Neuronal stem cell (in vitro differentiated cells): ENCODE data around the gene RHBDL3.

ENCODE experiments used
- DNase-seq: peaks from one replicate; pipeline ENCODE4 v3.0.0-alpha.2; 2013; ENCODE audit warnings: low spot score
- H2AFZ ChIP-seq: one replicate; pipeline ENCODE4 v1.6.1; 2013; ENCODE audit warnings: mild to moderate bottlenecking, low read length, inconsistent platforms
- H2AK5ac ChIP-seq: 2 replicates; pipeline ENCODE4 v1.6.1; 2013; ENCODE audit warnings: low read depth, mild to moderate bottlenecking, inconsistent platforms, low read length, moderate library complexity, mixed read lengths
- H2BK120ac ChIP-seq: 2 replicates; pipeline ENCODE4 v1.6.1; 2013; ENCODE audit warnings: low read depth, mild to moderate bottlenecking, inconsistent platforms, low read length, moderate library complexity, mixed read lengths
- H2BK12ac ChIP-seq: one replicate; pipeline ENCODE4 v1.6.1; 2013; ENCODE audit warnings: low read length, inconsistent platforms
- H2BK15ac ChIP-seq: 2 replicates; pipeline ENCODE4 v1.6.1; 2013; ENCODE audit warnings: mild to moderate bottlenecking, low read length, inconsistent platforms, mixed read lengths
- H2BK5ac ChIP-seq: one replicate; pipeline ENCODE4 v1.6.1; 2013; ENCODE audit warnings: inconsistent platforms, mild to moderate bottlenecking, low read length, moderate library complexity
- H3K14ac ChIP-seq: one replicate; pipeline ENCODE4 v1.6.1; 2013; ENCODE audit warnings: low read length, inconsistent platforms
- H3K18ac ChIP-seq: 2 replicates; pipeline ENCODE4 v1.6.1; 2013; ENCODE audit warnings: low read length, inconsistent platforms
- H3K23ac ChIP-seq: 2 replicates; pipeline ENCODE4 v1.6.1; 2013; ENCODE audit warnings: low read depth, mild to moderate bottlenecking, mixed read lengths, low read length, inconsistent platforms; ENCODE audit not compliant: poor library complexity
- H3K27ac ChIP-seq: replicated peaks from 3 replicates; pipeline ENCODE4 v1.5.1; 2013; ENCODE audit warnings: low read length, inconsistent platforms
- H3K27me3 ChIP-seq, 3 experiments: 2 replicates each; pipeline ENCODE4 v1.6.1; 2013; ENCODE audit warnings: low read length in 3 of 3, mild to moderate bottlenecking in 2 of 3, inconsistent platforms in 1 of 3, low read depth in 1 of 3, mixed read lengths in 1 of 3, moderate library complexity in 1 of 3; ENCODE audit not compliant: control insufficient read depth in 3 of 3, insufficient read depth in 3 of 3
- H3K36me3 ChIP-seq, 2 donors: replicated peaks in 1 of 2; 2 replicates each; pipeline ENCODE4 v1.6.1; 2013; ENCODE audit warnings: low read length in 2 of 2; ENCODE audit not compliant: control insufficient read depth in 2 of 2, insufficient read depth in 2 of 2
- H3K4ac ChIP-seq: 2 replicates; pipeline ENCODE4 v1.6.1; 2013; ENCODE audit warnings: inconsistent platforms, mild to moderate bottlenecking, low read length, moderate library complexity
- H3K4me1 ChIP-seq, 2 donors: 1 replicate in 1 of 2; 2 replicates in 1 of 2; pipeline ENCODE4 v1.6.1; 2013; ENCODE audit warnings: low read length in 2 of 2, low read depth in 1 of 2; ENCODE audit not compliant: control insufficient read depth in 2 of 2, insufficient read depth in 1 of 2
- H3K4me2 ChIP-seq: one replicate; pipeline ENCODE4 v1.6.1; 2013; ENCODE audit warnings: mild to moderate bottlenecking, low read length, inconsistent platforms; ENCODE audit not compliant: insufficient read depth, poor library complexity, severe bottlenecking
- H3K4me3 ChIP-seq, 2 donors: 2 replicates each; pipeline ENCODE4 v1.5.1; 2013; ENCODE audit warnings: low read length in 2 of 2, mild to moderate bottlenecking in 2 of 2, inconsistent platforms in 1 of 2, moderate library complexity in 1 of 2
- H3K79me1 ChIP-seq: one replicate; pipeline ENCODE4 v1.6.1; 2013; ENCODE audit warnings: low read depth, mild to moderate bottlenecking, inconsistent platforms, low read length, moderate library complexity
- H3K9ac ChIP-seq: one replicate; pipeline ENCODE4 v1.6.1; 2013; ENCODE audit warnings: mild to moderate bottlenecking, low read depth, low read length, inconsistent platforms; ENCODE audit not compliant: poor library complexity
- H3K9me3 ChIP-seq, 2 donors: replicated peaks in 1 of 2; 2 replicates each; pipeline versions ENCODE3 to v1.6.1; 2013; ENCODE audit warnings: low read length in 2 of 2, mild to moderate bottlenecking in 2 of 2, inconsistent platforms in 1 of 2, low read depth in 1 of 2, mixed read lengths in 1 of 2, moderate library complexity in 1 of 2; ENCODE audit not compliant: control insufficient read depth in 2 of 2, insufficient read depth in 1 of 2
- H4K8ac ChIP-seq: one replicate; pipeline ENCODE4 v1.6.1; 2013; ENCODE audit warnings: low read depth, mild to moderate bottlenecking, inconsistent platforms, low read length, moderate library complexity
- H4K91ac ChIP-seq: one replicate; pipeline ENCODE4 v1.6.1; 2013; ENCODE audit warnings: low read length, low read depth, mild to moderate bottlenecking, inconsistent platforms; ENCODE audit not compliant: poor library complexity
- WGBS, 2 donors: extraction: QIAGEN DNeasy Blood & Tissue Kit; methylation state at CpG; one replicate each; pipeline ENCODE4 v1.1.7; 2013; ENCODE audit warnings: missing lambda C conversion rate in 2 of 2, mixed read lengths in 1 of 2; ENCODE audit not compliant: insufficient read length in 2 of 2, insufficient replicate concordance in 1 of 2; ENCODE audit errors: extremely low coverage in 2 of 2; 5-methylcytosine and 5-hydroxymethylcytosine counted together

Gene RHBDL3

DNA sequence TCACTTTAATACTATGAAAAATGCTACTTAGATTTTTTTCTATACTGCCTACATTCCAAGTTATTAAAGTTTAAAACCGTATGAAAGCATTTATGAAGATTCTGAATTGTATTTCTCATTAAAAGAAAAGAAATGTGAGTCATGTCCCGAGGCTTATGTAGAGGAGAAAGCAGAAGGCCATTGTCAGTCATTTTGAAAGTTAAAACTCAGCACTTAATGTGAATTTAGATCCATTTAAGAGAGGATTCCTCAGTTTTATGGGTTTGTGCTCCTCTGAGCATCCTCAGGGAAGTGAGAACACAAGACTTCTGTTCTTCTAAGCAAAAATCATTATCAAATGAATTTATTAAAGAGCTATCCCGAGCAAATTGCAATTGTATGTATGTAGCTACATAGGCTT, 64.5 kb downstream of the RHBDL3 start:
- Histone ChIP-seq H2AK5ac (no peak overlapping the region), H3K27me3 (no peaks in the 10 kb centered on the region), H3K23ac (no peak overlapping the region), H3K36me3 (peaks cover 5 to 48% of the 10 kb centered on the region in 2 donors), H4K8ac (no peak overlapping the region), H3K9ac (no peak overlapping the region), H2BK15ac (no peak overlapping the region), H3K9me3 (peaks cover 0 to 2% of the 10 kb centered on the region in 2 donors), H3K18ac (no peak overlapping the region), H4K91ac (no peak overlapping the region), H3K14ac (no peak overlapping the region), H3K79me1 (no peaks in the 10 kb centered on the region), H3K4me1 (no peaks in the 10 kb centered on the region), H3K27ac (no peak overlapping the region), H3K4ac (no peak overlapping the region), H2BK12ac (no peak overlapping the region), H3K4me3 (no peak overlapping the region), H2BK120ac (no peak overlapping the region), H2BK5ac (no peak overlapping the region), H2AFZ (no peak overlapping the region), H3K4me2 (no peak overlapping the region)
- WGBS, 2 donors: no CpG with 5 or more reads among the region's 3 CpGs
- DNase-seq: no peak

DNA sequence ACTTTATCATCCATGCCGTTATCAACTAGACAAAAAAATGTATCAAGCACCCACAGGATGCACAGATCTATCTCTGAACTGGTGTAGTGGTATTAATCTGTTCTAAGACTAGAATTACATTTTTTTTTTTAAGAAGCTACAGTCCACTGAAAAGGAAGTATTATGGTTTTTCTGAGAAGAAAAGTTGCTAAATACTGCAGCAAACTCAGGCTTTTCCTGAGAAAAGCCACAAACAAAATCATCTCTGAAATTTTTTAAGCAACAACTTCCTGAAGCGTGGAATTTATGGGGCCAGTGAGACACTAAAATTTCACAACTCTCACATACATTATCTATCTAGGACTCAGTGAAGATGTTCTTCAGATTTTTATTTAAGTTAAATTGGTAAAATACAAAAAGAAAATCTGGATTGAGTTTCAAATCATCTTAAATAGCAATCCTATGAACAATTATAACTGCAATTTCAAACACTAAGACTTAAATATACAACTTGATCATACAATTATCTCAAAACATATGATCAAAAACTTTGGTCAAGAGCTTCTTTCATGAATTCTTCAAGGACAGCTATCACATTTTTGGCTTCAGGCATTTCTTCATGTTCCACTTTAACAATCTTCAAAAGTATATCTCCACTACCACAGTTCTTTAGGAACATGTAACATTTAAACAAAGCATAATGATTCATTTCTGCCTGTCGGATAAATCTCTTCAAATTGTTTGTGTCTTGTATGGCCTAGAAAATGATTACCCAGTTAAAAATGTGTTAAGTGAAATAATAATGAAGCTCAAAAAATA, 65.8 kb downstream of the RHBDL3 start:
- Histone ChIP-seq H3K18ac (no peak overlapping the region), H3K4me3 (no peak overlapping the region), H2AFZ (no peak overlapping the region), H2BK15ac (no peak overlapping the region), H3K4me1 (no peaks in the 10 kb centered on the region), H3K36me3 (peaks cover 7 to 61% of the 10 kb centered on the region in 2 donors), H4K91ac (no peak overlapping the region), H3K9me3 (peaks cover 0 to 2% of the 10 kb centered on the region in 2 donors), H2BK120ac (no peak overlapping the region), H3K9ac (no peak overlapping the region), H2BK5ac (no peak overlapping the region), H3K79me1 (no peaks in the 10 kb centered on the region), H4K8ac (no peak overlapping the region), H3K27ac (no peak overlapping the region), H3K14ac (no peak overlapping the region), H2AK5ac (no peak overlapping the region), H3K23ac (no peak overlapping the region), H3K4me2 (no peak overlapping the region), H3K4ac (no peak overlapping the region), H3K27me3 (no peaks in the 10 kb centered on the region), H2BK12ac (no peak overlapping the region)
- no CpG with 5 or more reads among the region's 3 CpGs for WGBS, 2 donors
- DNase-seq: no peak

DNA sequence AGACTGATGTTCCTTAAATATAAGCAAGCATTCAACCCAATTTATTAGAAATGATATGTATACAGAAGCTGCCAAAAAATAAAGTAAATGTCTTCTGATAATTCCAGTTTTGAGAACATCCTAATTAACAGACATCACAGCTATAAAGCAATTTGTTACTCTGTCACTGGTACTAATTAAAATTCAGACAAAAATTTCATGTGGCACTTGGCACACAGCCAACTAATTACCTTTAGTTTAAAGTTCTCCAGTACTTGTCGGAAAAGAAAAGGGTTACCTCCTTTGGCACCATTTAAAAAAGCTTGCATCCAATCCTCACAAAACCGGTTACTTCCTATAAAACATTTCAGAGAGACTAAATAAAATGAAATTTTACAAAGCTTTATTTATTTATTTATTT, 67.6 kb downstream of the RHBDL3 start:
- Histone ChIP-seq H2BK5ac (no peak overlapping the region), H3K4me2 (no peak overlapping the region), H3K9me3 (peaks cover 0 to 2% of the 10 kb centered on the region in 2 donors), H2BK120ac (no peak overlapping the region), H3K4ac (no peak overlapping the region), H3K14ac (no peak overlapping the region), H4K91ac (no peak overlapping the region), H3K4me1 (no peaks in the 10 kb centered on the region), H4K8ac (no peak overlapping the region), H2AK5ac (no peak overlapping the region), H3K23ac (no peak overlapping the region), H3K27ac (no peak overlapping the region), H2BK15ac (no peak overlapping the region), H3K79me1 (no peaks in the 10 kb centered on the region), H2BK12ac (no peak overlapping the region), H3K36me3 (peaks cover 15 to 78% of the 10 kb centered on the region in 2 donors), H3K4me3 (no peak overlapping the region), H3K18ac (no peak overlapping the region), H3K27me3 (no peaks in the 10 kb centered on the region), H3K9ac (no peak overlapping the region), H2AFZ (no peak overlapping the region)
- no peak for DNase-seq
- no CpG with 5 or more reads among the region's 2 CpGs for whole genome bisulfite sequencing, 2 donors

DNA sequence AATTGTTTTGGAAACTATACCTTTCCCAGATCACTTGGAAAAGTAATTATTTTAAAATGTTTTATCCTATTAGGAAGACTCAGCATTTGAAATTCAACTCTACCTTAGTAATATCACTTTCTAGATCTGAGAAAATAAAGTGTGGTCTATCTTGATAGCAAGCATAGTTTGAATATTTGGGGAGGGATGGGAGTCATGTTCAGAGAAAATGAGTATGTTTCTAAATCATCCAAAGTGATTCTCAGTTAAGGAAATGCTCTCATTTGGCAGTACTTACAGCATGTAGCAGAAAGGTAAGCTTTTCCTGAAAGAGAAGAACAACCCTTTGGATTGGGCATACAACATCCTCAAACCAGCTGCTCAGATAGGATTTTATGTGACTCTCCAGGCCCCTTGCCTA, 69.4 kb downstream of the RHBDL3 start:
- no peak overlapping the region for H2AK5ac ChIP-seq
- no peak overlapping the region for H2BK12ac ChIP-seq
- H2BK15ac ChIP-seq: no peak overlapping the region
- no peak overlapping the region for H3K4me2 ChIP-seq
- no peak for DNase-seq
- H3K23ac ChIP-seq: no peak overlapping the region
- no peak overlapping the region for H2BK5ac ChIP-seq
- no peak overlapping the region for H4K91ac ChIP-seq
- no peaks in the 10 kb centered on the region for H3K79me1 ChIP-seq
- no peak overlapping the region for H2AFZ ChIP-seq
- no peak overlapping the region for H4K8ac ChIP-seq
- H3K14ac ChIP-seq: no peak overlapping the region
- H3K4ac ChIP-seq: no peak overlapping the region
- H3K27ac ChIP-seq: no peak overlapping the region
- H3K4me3 ChIP-seq: no peak overlapping the region
- H3K36me3 ChIP-seq: peaks cover 22 to 95% of the 10 kb centered on the region in 2 donors
- H3K18ac ChIP-seq: no peak overlapping the region
- no peak overlapping the region for H3K9ac ChIP-seq
- H2BK120ac ChIP-seq: no peak overlapping the region
- H3K4me1 ChIP-seq: no peaks in the 10 kb centered on the region
- H3K27me3 ChIP-seq: no peaks in the 10 kb centered on the region
- peaks cover 0 to 2% of the 10 kb centered on the region in 2 donors for H3K9me3 ChIP-seq
